GM23248 (cell line): ENCODE results near the gene ABLIM2. TPM values are rescaled to one million over a fixed set of nuclear protein-coding genes. Genes with fewer than 3 reads are reported as not detected.

Experiments used
- DNase-seq: peaks from one replicate; pipeline ENCODE4 v3.0.0-alpha.2; 2015
- H2AFZ ChIP-seq: fragments of 200-600 bp; sonication (generic); 2 replicates; pipeline ENCODE4 v1.6.1; 2016; ENCODE audit warnings: antibody characterized with exemption
- H3F3A ChIP-seq: fragments of 200-600 bp; sonication (generic); 2 replicates; pipeline ENCODE4 v1.6.1; 2016; ENCODE audit warnings: mild to moderate bottlenecking, antibody characterized with exemption, mixed run types; ENCODE audit not compliant: insufficient read depth
- H3K27ac ChIP-seq: fragments of 200-600 bp; sonication (generic); 2 replicates; pipeline ENCODE4 v1.5.1; 2016; ENCODE audit warnings: mild to moderate bottlenecking
- H3K27me3 ChIP-seq: fragments of 200-600 bp; sonication (generic); replicated peaks from 2 replicates; pipeline ENCODE4 v1.6.1; 2016; ENCODE audit warnings: mild to moderate bottlenecking; ENCODE audit not compliant: insufficient read depth
- H3K36me3 ChIP-seq: fragments of 200-600 bp; sonication (generic); 2 replicates; pipeline ENCODE4 v1.6.1; 2016; ENCODE audit warnings: low read depth, mild to moderate bottlenecking
- H3K4me1 ChIP-seq: fragments of 200-600 bp; sonication (generic); 2 replicates; pipeline ENCODE4 v1.6.1; 2016; ENCODE audit warnings: mild to moderate bottlenecking; ENCODE audit not compliant: insufficient read depth
- H3K4me2 ChIP-seq: fragments of 200-600 bp; sonication (generic); one replicate; pipeline ENCODE4 v1.6.1; 2016; ENCODE audit warnings: mild to moderate bottlenecking; ENCODE audit not compliant: unreplicated experiment
- H3K4me3 ChIP-seq: fragments of 200-600 bp; sonication (generic); 2 replicates; pipeline ENCODE4 v1.5.1; 2016; ENCODE audit warnings: mild to moderate bottlenecking
- H3K79me2 ChIP-seq: fragments of 200-600 bp; sonication (generic); 2 replicates; pipeline ENCODE4 v1.6.1; 2016; ENCODE audit warnings: mild to moderate bottlenecking; ENCODE audit not compliant: insufficient read depth
- H3K9ac ChIP-seq: fragments of 200-600 bp; sonication (generic); 2 replicates; pipeline ENCODE4 v1.6.1; 2016; ENCODE audit warnings: mild to moderate bottlenecking
- H3K9me2 ChIP-seq: fragments of 200-600 bp; sonication (generic); 2 replicates; pipeline ENCODE4 v1.6.1; 2016; ENCODE audit warnings: mixed run types, mild to moderate bottlenecking, moderate library complexity; ENCODE audit not compliant: insufficient read depth
- H3K9me3 ChIP-seq: fragments of 200-600 bp; sonication (generic); one replicate; pipeline ENCODE4 v1.6.1; 2017; ENCODE audit warnings: low read depth
- H4K20me1 ChIP-seq: fragments of 200-600 bp; sonication (generic); 2 replicates; pipeline ENCODE4 v1.6.0; 2016; ENCODE audit not compliant: insufficient read depth
- EZH2 ChIP-seq: fragments of 200-600 bp; sonication (generic); IDR thresholded peaks from 2 replicates; pipeline ENCODE4 v1.6.1; 2018; ENCODE audit warnings: antibody characterized with exemption, mild to moderate bottlenecking; ENCODE audit not compliant: insufficient read depth, poor library complexity, severe bottlenecking
- EZH2phosphoT487 ChIP-seq: fragments of 200-600 bp; sonication (generic); IDR thresholded peaks from 2 replicates; pipeline ENCODE4 v1.6.1; 2018; ENCODE audit warnings: antibody characterized with exemption, moderate library complexity, mild to moderate bottlenecking, low read depth; ENCODE audit not compliant: insufficient read depth
- WGBS, 2 experiments: methylation state at CpG; one replicate each; pipeline ENCODE4 v1.1.6; 2015 to 2017; ENCODE audit warnings: low lambda C conversion rate in 2 of 2, low coverage in 1 of 2; ENCODE audit errors: missing lambda C conversion rate in 2 of 2; 5-methylcytosine and 5-hydroxymethylcytosine counted together
- in situ Hi-C: fragments of 300-500 bp; cut with MboI; formaldehyde crosslinking; loops from 2 replicates; pipeline ENCODE4 v1.15.0; 2020
- polyA plus RNA-seq: library from polyadenylated mRNA; unstranded; fragments of >200 nt; fragmentation: Nextera tagmentation; extraction: Ambion mirVana; gene quantifications from 2 replicates; pipeline ENCODE4 v1.2.1, GENCODE V29; 2016
- total RNA-seq: library from RNA; depleted of rRNA; stranded (reverse); fragments of >200 nt; shearing (Covaris generic); gene quantifications from 2 replicates; pipeline ENCODE4 v1.2.3, GENCODE V29; 2014

Gene ABLIM2
- total and polyA plus RNA-seq, 2 experiments from 2014 or later = not detected

DNA sequence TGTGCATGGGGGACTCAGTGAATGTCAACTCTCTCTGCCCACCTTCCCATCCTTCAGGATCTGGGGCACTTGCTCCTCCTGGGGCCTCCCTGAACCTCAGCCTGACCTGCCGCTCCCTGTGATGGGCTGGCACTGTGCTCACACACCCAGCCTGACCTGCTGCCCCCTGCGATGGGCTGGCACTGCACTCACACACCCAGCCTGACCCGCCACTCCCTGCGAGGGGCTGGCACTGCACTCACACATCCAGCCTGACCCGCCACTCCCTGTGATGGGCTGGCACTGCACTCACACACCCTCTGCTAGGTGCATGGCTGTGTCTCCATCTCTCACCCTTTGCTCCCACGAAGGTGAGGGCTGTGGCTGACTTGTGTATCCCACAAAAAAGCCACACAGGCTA, 103.4 kb downstream of the ABLIM2 start:
- Histone ChIP-seq H3F3A (no peaks in the 10 kb centered on the region), H3K9me3 (no peaks in the 10 kb centered on the region), H3K4me2 (no peak overlapping the region), H3K27ac (no peak overlapping the region), H3K27me3 (peaks cover 12% of the 10 kb centered on the region), H3K36me3 (no peaks in the 10 kb centered on the region), H4K20me1 (no peaks in the 10 kb centered on the region), H2AFZ (no peak overlapping the region), H3K4me1 (no peaks in the 10 kb centered on the region), H3K79me2 (no peaks in the 10 kb centered on the region), H3K9me2 (no peaks in the 10 kb centered on the region), H3K4me3 (no peak overlapping the region), H3K9ac (no peak overlapping the region)
- in situ Hi-C loops = no loop called here
- no peak for DNase-seq
- WGBS, 2 experiments = 51 to 58% methylated on average over 6 of the region's 6 CpGs
- no peak for TF ChIP-seq EZH2

DNA sequence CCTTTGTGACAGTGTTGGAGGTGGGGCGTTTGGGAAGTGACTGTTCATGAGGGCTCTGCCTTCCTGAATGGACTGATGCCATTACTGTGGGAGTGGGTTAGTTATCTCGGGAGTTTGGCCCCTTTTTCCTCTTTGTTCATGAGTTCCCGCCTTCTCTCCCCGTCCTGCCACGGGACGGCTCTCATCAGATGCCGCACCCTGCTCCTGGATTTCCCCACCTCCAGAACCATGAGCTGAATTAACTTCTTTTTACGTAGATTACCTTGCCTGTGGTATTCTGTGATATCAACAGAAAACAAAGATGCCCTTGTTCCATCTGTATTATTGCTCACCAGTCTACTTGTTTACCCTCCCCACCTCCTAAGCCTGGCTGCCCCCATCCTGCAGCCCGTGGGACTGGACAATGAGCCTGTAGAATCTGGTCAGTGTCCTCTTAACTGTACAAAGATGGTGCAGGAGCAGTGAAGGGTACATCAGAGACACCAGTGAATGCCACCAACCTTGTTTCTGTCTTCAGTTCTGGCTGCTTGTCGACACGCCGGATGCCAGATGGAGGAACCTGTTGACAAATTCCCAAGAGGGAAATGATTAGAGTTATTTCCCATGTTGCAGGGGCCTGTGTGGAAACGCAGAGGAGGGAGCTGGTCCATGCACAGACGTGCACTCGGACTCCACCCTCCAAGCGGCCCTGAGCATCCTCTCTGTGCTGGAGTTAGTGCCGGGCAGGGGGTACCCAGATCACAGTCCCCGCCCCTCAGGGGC, 104.7 kb downstream of the ABLIM2 start:
- H3K79me2 ChIP-seq = no peaks in the 10 kb centered on the region
- WGBS, 2 experiments = 39% methylated on average over 18 of the region's 18 CpGs
- no peak overlapping the region for H3K4me2 ChIP-seq
- peaks cover 12% of the 10 kb centered on the region for H3K27me3 ChIP-seq
- DNase-seq = no peak
- no peaks in the 10 kb centered on the region for H3K4me1 ChIP-seq
- no peaks in the 10 kb centered on the region for H3K36me3 ChIP-seq
- TF ChIP-seq EZH2 = no peak
- no peak for TF ChIP-seq EZH2phosphoT487
- no peak overlapping the region for H3K27ac ChIP-seq
- no peaks in the 10 kb centered on the region for H3K9me2 ChIP-seq
- H3F3A ChIP-seq = no peaks in the 10 kb centered on the region
- H4K20me1 ChIP-seq = no peaks in the 10 kb centered on the region
- no peaks in the 10 kb centered on the region for H3K9me3 ChIP-seq
- no peak overlapping the region for H2AFZ ChIP-seq
- no peak overlapping the region for H3K9ac ChIP-seq
- in situ Hi-C loops = no loop called here
- no peak overlapping the region for H3K4me3 ChIP-seq

- no peak overlapping the region for H3K4me3 ChIP-seq
- H3K36me3 ChIP-seq = no peaks in the 10 kb centered on the region
- H3K27ac ChIP-seq = no peak overlapping the region
- no peaks in the 10 kb centered on the region for H3K79me2 ChIP-seq
- H3F3A ChIP-seq = no peaks in the 10 kb centered on the region
- TF ChIP-seq EZH2 (no peak), EZH2phosphoT487 (no peak)
- peaks cover 18% of the 10 kb centered on the region for H3K27me3 ChIP-seq
- H3K4me1 ChIP-seq = no peaks in the 10 kb centered on the region
- no peaks in the 10 kb centered on the region for H3K9me2 ChIP-seq
- no peak overlapping the region for H3K9ac ChIP-seq
- no peak overlapping the region for H2AFZ ChIP-seq
- no peak overlapping the region for H3K4me2 ChIP-seq
- H3K9me3 ChIP-seq = no peaks in the 10 kb centered on the region
- H4K20me1 ChIP-seq = no peaks in the 10 kb centered on the region
- no peak for DNase-seq
- in situ Hi-C loops = no loop called here
- 74 to 77% methylated on average over 5 to 9 of the region's 9 CpGs for WGBS, 2 experiments
Observed at GRCh38 chr4:8052160-8052691, 106.4 kb downstream of the ABLIM2 start.

GRCh38 chr4:8051644-8052043, 107.0 kb downstream of the ABLIM2 start:
- H3K9me3 ChIP-seq = no peaks in the 10 kb centered on the region
- H3K9ac ChIP-seq = no peak overlapping the region
- H3K27ac ChIP-seq = no peak overlapping the region
- no peak for TF ChIP-seq EZH2phosphoT487
- TF ChIP-seq EZH2 = no peak
- no peaks in the 10 kb centered on the region for H3K79me2 ChIP-seq
- WGBS, 2 experiments = 75 to 80% methylated on average over 7 of the region's 7 CpGs
- no peaks in the 10 kb centered on the region for H3K4me1 ChIP-seq
- no peak overlapping the region for H3K4me2 ChIP-seq
- DNase-seq = no peak
- no peaks in the 10 kb centered on the region for H3K36me3 ChIP-seq
- no peak overlapping the region for H3K4me3 ChIP-seq
- peaks cover 18% of the 10 kb centered on the region for H3K27me3 ChIP-seq
- H4K20me1 ChIP-seq = no peaks in the 10 kb centered on the region
- H2AFZ ChIP-seq = no peak overlapping the region
- in situ Hi-C loops = no loop called here
- no peaks in the 10 kb centered on the region for H3F3A ChIP-seq
- no peaks in the 10 kb centered on the region for H3K9me2 ChIP-seq
